Activated CD4-positive, alpha-beta T cell treated with anti-CD3 and anti-CD28 coated beads for 48 hours (primary cell): ENCODE results near the gene ZNF419.

ENCODE experiments used
- DNase-seq: peaks from one replicate; pipeline ENCODE4 v3.0.0-alpha.2; 2020

ZNF419 gene

DNA sequence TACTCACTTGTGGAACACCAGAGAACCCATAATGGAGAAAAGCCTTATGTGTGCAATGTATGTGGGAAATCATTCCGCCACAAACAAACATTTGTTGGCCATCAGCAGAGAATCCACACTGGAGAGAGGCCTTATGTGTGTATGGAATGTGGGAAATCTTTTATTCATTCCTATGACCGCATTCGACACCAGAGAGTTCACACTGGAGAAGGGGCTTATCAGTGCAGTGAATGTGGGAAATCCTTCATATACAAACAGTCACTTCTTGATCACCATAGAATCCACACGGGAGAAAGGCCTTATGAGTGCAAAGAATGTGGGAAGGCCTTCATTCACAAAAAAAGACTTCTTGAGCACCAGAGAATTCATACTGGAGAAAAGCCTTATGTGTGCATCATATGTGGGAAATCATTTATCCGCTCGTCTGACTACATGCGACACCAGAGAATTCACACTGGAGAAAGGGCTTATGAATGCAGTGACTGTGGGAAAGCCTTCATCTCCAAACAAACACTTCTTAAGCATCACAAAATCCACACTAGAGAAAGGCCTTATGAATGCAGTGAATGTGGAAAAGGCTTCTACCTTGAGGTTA lies 50.5 kb downstream of the ZNF419 start:
- no peak for DNase-seq
